Coronary artery (tissue), 2 donors: Measurements from ENCODE around the gene CTNS.

Experiments
- DNase-seq: peaks from one replicate; pipeline ENCODE4 v3.0.0-alpha.2; 2017; ENCODE audit warnings: low spot score
- H3K27ac ChIP-seq, 2 donors: fragments of 200-600 bp; sonication (generic); one replicate each; pipeline ENCODE4 v1.5.1; 2016 to 2019
- H3K4me3 ChIP-seq: fragments of 200-600 bp; sonication (generic); 2 replicates; pipeline ENCODE4 v1.5.1; 2016; ENCODE audit warnings: mild to moderate bottlenecking, moderate library complexity
- TF ChIP-seq, protein P1 (sequence below): fragments of 200-600 bp; sonication (generic); IDR thresholded peaks from one replicate; pipeline ENCODE4 v1.5.1; 2019; ENCODE audit warnings: antibody characterized with exemption

The CTNS gene

GRCh38 chr17:3666516-3666915 is 30.0 kb downstream of the CTNS start:
- TF ChIP-seq, protein P1, sequence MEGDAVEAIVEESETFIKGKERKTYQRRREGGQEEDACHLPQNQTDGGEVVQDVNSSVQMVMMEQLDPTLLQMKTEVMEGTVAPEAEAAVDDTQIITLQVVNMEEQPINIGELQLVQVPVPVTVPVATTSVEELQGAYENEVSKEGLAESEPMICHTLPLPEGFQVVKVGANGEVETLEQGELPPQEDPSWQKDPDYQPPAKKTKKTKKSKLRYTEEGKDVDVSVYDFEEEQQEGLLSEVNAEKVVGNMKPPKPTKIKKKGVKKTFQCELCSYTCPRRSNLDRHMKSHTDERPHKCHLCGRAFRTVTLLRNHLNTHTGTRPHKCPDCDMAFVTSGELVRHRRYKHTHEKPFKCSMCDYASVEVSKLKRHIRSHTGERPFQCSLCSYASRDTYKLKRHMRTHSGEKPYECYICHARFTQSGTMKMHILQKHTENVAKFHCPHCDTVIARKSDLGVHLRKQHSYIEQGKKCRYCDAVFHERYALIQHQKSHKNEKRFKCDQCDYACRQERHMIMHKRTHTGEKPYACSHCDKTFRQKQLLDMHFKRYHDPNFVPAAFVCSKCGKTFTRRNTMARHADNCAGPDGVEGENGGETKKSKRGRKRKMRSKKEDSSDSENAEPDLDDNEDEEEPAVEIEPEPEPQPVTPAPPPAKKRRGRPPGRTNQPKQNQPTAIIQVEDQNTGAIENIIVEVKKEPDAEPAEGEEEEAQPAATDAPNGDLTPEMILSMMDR, result no peak
- Histone ChIP-seq H3K4me3 (peak overlapping the region; percentile 100), H3K27ac (peak overlapping the region in 1 of 2 donors; percentile 100)
- no peak for DNase-seq

- TF ChIP-seq, protein P1, result no peak
- peak overlapping the region; percentile 100 for H3K4me3 ChIP-seq
- H3K27ac ChIP-seq, result peak overlapping the region; percentile 92 to 100
- DNase-seq, result peak; percentile 95
These were observed 31.1 kb downstream of the CTNS start for GRCh38 chr17:3667366-3668278.

DNA sequence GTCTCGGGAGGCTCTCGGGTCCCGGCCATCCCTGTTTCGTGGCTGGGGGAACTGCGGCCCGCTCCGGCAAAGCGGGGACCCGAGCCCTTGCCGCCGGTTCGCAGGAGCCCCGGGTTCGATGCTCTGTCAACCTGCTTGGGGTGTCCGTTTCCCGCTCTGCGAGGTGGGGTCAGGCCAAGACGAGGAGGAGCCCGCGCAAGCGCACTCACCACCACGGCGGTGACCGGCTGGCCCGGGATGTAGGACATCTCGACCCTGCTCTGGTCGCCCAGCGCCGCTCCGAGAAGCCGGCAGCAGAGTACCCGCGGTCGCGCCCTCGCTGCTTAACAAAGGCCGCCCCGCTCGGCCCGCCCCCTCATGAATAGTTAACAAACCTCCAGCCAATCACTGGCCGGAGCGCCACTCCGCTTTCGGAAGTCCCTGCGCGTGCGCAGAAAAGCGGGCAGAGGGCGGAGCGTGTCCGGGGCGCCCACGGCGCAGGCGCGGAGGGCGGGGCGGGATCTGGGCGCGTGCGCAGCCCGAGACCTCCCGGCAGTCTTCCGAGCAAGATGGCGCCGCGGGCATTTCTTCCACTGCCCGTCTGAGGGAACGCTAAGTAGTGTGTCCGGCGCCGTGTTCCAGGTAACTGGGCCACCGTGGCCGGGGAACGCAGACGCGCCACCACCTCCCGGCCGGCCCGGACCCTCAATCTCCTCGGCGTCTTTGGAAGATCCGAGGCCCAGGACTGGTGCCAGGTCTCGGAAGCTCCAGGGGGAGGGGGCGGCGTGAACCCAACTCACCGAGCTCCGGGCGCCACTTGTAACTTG is 31.9 kb downstream of the CTNS start, which contains the start of the genes EMC6 and TAX1BP3:
EMC6 (plus strand) TSS at position 534 of the 806 bp plus-strand sequence. CDS start 335 bp downstream, outside the sequence.
TAX1BP3 (minus strand) TSS at position 300 of the 806 bp plus-strand sequence; CDS start at position 248, 52 bp downstream.
- TF ChIP-seq, protein P1, result no peak
- Histone ChIP-seq H3K27ac (peak within 1 kb of the TSS; percentile 92 to 100), H3K4me3 (peak within 1 kb of the TSS; percentile 100)
- DNase-seq, result peak; percentile 99

DNA sequence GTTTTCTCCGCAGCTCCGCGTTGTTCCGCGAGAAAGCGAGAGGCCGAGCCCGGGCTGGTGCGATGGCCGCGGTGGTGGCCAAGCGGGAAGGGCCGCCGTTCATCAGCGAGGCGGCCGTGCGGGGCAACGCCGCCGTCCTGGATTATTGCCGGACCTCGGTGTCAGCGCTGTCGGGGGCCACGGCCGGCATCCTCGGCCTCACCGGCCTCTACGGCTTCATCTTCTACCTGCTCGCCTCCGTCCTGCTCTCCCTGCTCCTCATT is 32.5 kb downstream of the CTNS start:
- DNase-seq, result no peak
- peak overlapping the region; percentile 100 for H3K4me3 ChIP-seq
- H3K27ac ChIP-seq, result peak overlapping the region; percentile 92 to 100
- TF ChIP-seq, protein P1, result no peak

GRCh38 chr17:3669548-3669947 is 33.0 kb downstream of the CTNS start:
- H3K4me3 ChIP-seq, result peak overlapping the region; percentile 100

DNA sequence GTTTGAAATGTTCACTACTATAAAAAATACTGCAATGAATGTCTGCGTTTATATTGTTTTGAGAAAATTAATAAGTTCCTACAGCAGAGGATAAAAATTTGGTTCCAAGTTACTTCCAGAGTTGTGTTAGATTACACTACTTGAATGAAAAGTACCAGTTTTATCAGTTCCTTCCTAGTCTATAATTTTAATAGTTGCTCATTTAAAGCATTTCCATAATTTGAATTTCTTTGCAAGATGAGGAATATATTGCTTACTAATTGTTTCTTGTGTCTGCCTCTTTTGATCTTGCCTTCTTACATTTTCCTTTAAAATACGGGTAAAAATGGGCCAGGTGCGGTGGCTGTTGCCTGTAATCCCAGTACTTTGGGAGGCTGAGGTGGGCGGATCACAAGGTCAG is 36.0 kb downstream of the CTNS start:
- DNase-seq, result no peak
- TF ChIP-seq, protein P1, result no peak
- H3K27ac ChIP-seq, result no peak overlapping the region
- H3K4me3 ChIP-seq, result no peak overlapping the region

More at GRCh38 chr17:3669548-3669947, 33.0 kb downstream of the CTNS start:
- no peak overlapping the region for H3K27ac ChIP-seq
- TF ChIP-seq, protein P1, result no peak
- DNase-seq, result no peak
